ENCODE data around the gene RAP1GAP.

GRCh38 chr1:21685946-21686678 is 17.0 kb upstream of the RAP1GAP start:
- TF ChIP-seq REST (IDR thresholded peaks at IDR 0.05) (no peak), POLR2A (IDR thresholded peaks at IDR 0.05; ENCODE audit: low read length) (no peak), RFX5 (IDR thresholded peaks at IDR 0.05) (no peak), KDM1A (IDR thresholded peaks at IDR 0.05; ENCODE audit: low read depth) (no peak), HDAC2 (IDR thresholded peaks at IDR 0.05) (no peak), TFCP2L1 (CRISPR knock-in tag; IDR thresholded peaks at IDR 0.05) (no peak), CTCF (IDR thresholded peaks at IDR 0.05) (no peak), ZFP36 (IDR thresholded peaks at IDR 0.05; ENCODE audit: borderline replicate concordance, partially characterized antibody) (no peak), JUNB (IDR thresholded peaks at IDR 0.05) (no peak), CEBPB (IDR thresholded peaks at IDR 0.05) (no peak), SMC3 (IDR thresholded peaks at IDR 0.05) (no peak), CHD2 (IDR thresholded peaks at IDR 0.05; ENCODE audit: low read length, partially characterized antibody) (no peak)

Data from A549 (cell line).